Heart left ventricle (tissue), 11 donors: ENCODE measurements around the gene GPR171. TPM values are rescaled to one million over a fixed set of nuclear protein-coding genes. Genes with fewer than 3 reads are reported as not detected.

Source experiments
- polyA plus RNA-seq, 2 donors: library from polyadenylated mRNA; stranded (reverse); fragments of 200-250 nt; gene quantifications; one replicate each; pipeline ENCODE4 v1.2.3, GENCODE V29; 2013
- total RNA-seq, 9 donors: library from RNA; depleted of rRNA in 2 of 9; stranded (reverse); fragments of >200 nt in 2 of 9; fragmentation: NEBNext Ultra II Directional in 3 of 9; extraction: Animal tissue kit (Norgen Biotek cat#: 25700) in 3 of 9; gene quantifications; one replicate each; pipeline versions ENCODE4 v1.1.0 to v1.2.4, GENCODE V29; 2016 to 2023
- donor health status: ischemic (EF 13 %, LVEDD 7.1; RV severe dilation, severe dysfunction).
- donor health status: healthy with polysubstance abuse.
- donor health status: DM: no; HTN: yes; CAD: no.
- donor health status: DM: no; HTN: no; CAD: no.
- donor health status: ischemic (EF 25% LVEDD 5.7; RV mildly dilated, moderate dysfunction).
- donor health status: healthy.
- donor health status: DM: yes; HTN: yes; CAD: no.
- donor health status: PGD.
- donor health status: nonischemic (EF 23%, LVEDD 6.1; RV moderate dilation, normal function).

The GPR171 gene
- total and polyA plus RNA-seq, 11 donors = 0.18 to 2.1 (median 0.34) TPM; not detected in 5

Other genes starting within 250 kb of the GPR171 start
- not detected for gene CLRN1, start 230.5 kb downstream of the GPR171 start, total RNA-seq
- not detected for gene CLRN1, start 230.5 kb downstream of the GPR171 start, polyA plus RNA-seq
- gene MED12L, start 117.6 kb downstream of the GPR171 start, total RNA-seq = 1 to 10 TPM in 2 of 9 donors, under 1 TPM in 7; 0.12 to 2.1 (median 0.50) TPM
- gene MED12L, start 117.6 kb downstream of the GPR171 start, polyA plus RNA-seq = under 1 TPM; 0.06 to 0.08 TPM
- gene P2RY14, start 75.3 kb upstream of the GPR171 start, total RNA-seq = 1 to 10 TPM; 1.9 to 8.4 (median 4.1) TPM
- gene P2RY14, start 75.3 kb upstream of the GPR171 start, polyA plus RNA-seq = 1 to 10 TPM in 1 of 2 donors, under 1 TPM in 1; 0.75 to 2.9 TPM
- not detected for gene GPR87, start 113.6 kb upstream of the GPR171 start, total RNA-seq
- gene GPR87, start 113.6 kb upstream of the GPR171 start, polyA plus RNA-seq = not detected
- gene P2RY13, start 126.3 kb upstream of the GPR171 start, total RNA-seq = 1 to 10 TPM in 2 of 9 donors, under 1 TPM in 7; 0.23 to 7.3 (median 0.50) TPM
- gene P2RY13, start 126.3 kb upstream of the GPR171 start, polyA plus RNA-seq = under 1 TPM; 0.25 to 0.30 TPM
- 1 to 10 TPM in 3 of 9 donors, under 1 TPM in 6; 0.40 to 3.4 (median 0.84) TPM for gene P2RY12, start 181.5 kb upstream of the GPR171 start, total RNA-seq
- gene P2RY12, start 181.5 kb upstream of the GPR171 start, polyA plus RNA-seq = under 1 TPM; 0.26 to 0.34 TPM